HL-60 (cell line): ENCODE data around the gene IL22RA1.

Experiments used
- DNase-seq, 2 experiments: peaks; one replicate each; pipeline ENCODE4 v3.0.0-alpha.2; 2010 to 2020; ENCODE audit warnings: low read depth in 1 of 2, low spot score in 1 of 2
- H3K27ac ChIP-seq: fragments of 250-450 bp; sonication (Bioruptor Pico); replicated peaks from 2 replicates; pipeline ENCODE4 v1.5.1; 2020; ENCODE audit warnings: mild to moderate bottlenecking, moderate library complexity
- H3K27me3 ChIP-seq: fragments of 250-450 bp; sonication (Bioruptor Pico); 2 replicates; pipeline ENCODE4 v1.5.1; 2021; ENCODE audit warnings: mild to moderate bottlenecking, moderate library complexity; ENCODE audit not compliant: insufficient read depth, poor library complexity, severe bottlenecking
- H3K4me3 ChIP-seq: replicated peaks from 2 replicates; pipeline ENCODE4 v1.5.1; 2011; ENCODE audit warnings: mild to moderate bottlenecking, control low read depth, low read length; ENCODE audit not compliant: insufficient read depth
- GABPA ChIP-seq: IDR thresholded peaks from 2 replicates; pipeline ENCODE4 v1.6.1; 2012; ENCODE audit warnings: low read depth
- POLR2AphosphoS5 ChIP-seq: IDR thresholded peaks from 2 replicates; pipeline ENCODE4 v1.6.1; 2012; ENCODE audit warnings: low read depth
- SPI1 ChIP-seq: IDR thresholded peaks from 2 replicates; pipeline ENCODE4 v1.6.1; 2012; ENCODE audit warnings: low read depth, mild to moderate bottlenecking, borderline replicate concordance
- TF ChIP-seq, protein P1 (sequence below): IDR thresholded peaks from 2 replicates; pipeline ENCODE4 v1.6.1; 2012; ENCODE audit warnings: low read depth; ENCODE audit not compliant: insufficient replicate concordance
- TF ChIP-seq, protein P2 (sequence below): IDR thresholded peaks from one replicate; pipeline ENCODE4 v1.5.1; 2011; ENCODE audit warnings: low read length, control low read depth, inconsistent platforms; ENCODE audit not compliant: insufficient read depth

Gene IL22RA1

DNA sequence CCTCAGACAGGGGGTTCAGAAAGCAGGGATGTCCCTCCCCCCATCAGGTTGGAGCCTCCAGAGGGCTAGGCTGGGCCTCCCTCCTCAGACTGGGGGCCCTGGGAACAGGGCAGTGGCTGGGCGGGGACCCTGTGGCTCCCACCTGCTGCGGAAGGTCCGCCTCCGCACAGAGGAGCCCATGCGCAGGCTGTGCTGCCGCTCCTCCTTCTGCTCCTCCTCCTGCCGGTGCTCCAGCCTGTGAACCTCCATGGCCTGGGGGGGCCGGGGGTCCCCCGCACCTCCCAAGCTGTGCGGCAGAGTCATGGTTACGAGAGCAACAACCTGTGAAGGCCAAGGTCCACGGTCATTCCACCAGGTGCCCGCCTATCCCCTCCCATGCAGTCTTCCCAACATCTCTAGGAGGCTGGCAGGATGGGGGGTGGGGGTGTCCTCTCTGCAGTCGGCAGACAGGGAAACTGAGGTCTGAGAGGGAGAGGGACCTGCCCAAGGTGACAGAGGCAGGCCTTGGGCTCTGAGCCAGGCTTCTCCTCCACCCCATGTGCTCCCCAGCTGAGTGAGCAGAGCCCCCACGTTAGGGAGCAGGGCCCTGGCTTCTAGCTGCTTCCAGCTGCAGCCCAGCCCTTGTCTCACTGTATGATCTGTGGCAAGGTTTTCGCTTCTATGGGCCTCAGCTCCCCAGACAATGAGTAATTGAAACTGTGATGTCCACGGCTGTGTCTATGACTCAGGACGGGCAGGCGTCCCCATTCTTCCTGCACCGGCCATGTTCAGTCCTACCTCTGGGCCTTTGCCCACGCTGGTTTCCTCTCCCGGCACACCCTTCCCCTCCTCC is 34.4 kb downstream of the IL22RA1 start:
- TF ChIP-seq, protein P1, sequence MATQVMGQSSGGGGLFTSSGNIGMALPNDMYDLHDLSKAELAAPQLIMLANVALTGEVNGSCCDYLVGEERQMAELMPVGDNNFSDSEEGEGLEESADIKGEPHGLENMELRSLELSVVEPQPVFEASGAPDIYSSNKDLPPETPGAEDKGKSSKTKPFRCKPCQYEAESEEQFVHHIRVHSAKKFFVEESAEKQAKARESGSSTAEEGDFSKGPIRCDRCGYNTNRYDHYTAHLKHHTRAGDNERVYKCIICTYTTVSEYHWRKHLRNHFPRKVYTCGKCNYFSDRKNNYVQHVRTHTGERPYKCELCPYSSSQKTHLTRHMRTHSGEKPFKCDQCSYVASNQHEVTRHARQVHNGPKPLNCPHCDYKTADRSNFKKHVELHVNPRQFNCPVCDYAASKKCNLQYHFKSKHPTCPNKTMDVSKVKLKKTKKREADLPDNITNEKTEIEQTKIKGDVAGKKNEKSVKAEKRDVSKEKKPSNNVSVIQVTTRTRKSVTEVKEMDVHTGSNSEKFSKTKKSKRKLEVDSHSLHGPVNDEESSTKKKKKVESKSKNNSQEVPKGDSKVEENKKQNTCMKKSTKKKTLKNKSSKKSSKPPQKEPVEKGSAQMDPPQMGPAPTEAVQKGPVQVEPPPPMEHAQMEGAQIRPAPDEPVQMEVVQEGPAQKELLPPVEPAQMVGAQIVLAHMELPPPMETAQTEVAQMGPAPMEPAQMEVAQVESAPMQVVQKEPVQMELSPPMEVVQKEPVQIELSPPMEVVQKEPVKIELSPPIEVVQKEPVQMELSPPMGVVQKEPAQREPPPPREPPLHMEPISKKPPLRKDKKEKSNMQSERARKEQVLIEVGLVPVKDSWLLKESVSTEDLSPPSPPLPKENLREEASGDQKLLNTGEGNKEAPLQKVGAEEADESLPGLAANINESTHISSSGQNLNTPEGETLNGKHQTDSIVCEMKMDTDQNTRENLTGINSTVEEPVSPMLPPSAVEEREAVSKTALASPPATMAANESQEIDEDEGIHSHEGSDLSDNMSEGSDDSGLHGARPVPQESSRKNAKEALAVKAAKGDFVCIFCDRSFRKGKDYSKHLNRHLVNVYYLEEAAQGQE = no peak
- no peak for TF ChIP-seq SPI1
- TF ChIP-seq, protein P2, sequence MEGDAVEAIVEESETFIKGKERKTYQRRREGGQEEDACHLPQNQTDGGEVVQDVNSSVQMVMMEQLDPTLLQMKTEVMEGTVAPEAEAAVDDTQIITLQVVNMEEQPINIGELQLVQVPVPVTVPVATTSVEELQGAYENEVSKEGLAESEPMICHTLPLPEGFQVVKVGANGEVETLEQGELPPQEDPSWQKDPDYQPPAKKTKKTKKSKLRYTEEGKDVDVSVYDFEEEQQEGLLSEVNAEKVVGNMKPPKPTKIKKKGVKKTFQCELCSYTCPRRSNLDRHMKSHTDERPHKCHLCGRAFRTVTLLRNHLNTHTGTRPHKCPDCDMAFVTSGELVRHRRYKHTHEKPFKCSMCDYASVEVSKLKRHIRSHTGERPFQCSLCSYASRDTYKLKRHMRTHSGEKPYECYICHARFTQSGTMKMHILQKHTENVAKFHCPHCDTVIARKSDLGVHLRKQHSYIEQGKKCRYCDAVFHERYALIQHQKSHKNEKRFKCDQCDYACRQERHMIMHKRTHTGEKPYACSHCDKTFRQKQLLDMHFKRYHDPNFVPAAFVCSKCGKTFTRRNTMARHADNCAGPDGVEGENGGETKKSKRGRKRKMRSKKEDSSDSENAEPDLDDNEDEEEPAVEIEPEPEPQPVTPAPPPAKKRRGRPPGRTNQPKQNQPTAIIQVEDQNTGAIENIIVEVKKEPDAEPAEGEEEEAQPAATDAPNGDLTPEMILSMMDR = no peak
- no peak for TF ChIP-seq POLR2AphosphoS5
- no peak for TF ChIP-seq GABPA
- no peaks in the 10 kb centered on the region for H3K27me3 ChIP-seq
- H3K27ac ChIP-seq = no peak overlapping the region
- DNase-seq = no peak
- H3K4me3 ChIP-seq = no peak overlapping the region

DNA sequence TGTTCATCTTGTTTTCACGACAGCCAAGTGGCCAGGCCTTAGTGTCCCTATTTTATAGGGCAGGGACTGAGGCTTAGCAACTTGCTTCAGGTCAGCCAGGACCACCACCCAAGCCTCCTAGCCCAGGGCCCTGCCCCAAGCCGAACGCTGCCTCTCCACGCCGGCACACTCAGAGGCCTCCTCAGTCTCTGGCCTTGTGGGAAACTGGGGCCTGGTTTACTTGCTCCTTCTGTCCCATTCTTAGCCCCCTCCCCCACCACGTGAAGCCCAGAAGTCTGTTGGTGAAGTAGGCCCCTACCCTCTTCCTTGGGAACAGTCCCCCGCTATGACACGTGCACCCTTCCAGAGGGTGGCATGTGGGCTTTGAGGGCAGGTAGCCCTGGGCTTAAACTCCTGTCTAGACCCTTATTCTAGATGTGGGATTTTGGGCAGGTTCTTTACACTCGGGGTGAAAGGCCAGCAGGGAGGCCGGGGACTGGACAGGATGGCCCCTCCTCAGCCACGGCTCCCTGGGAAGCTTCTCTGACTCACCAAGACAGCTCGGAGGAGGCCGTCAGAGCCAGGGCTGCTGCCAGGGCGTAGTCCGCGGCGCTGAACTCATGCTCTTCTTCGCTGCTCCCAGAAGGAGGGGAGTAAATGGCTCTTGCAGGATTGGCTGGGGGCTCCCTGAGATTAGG is 35.3 kb downstream of the IL22RA1 start:
- DNase-seq = no peak
- no peaks in the 10 kb centered on the region for H3K27me3 ChIP-seq
- no peak for TF ChIP-seq POLR2AphosphoS5
- TF ChIP-seq SPI1 = no peak
- TF ChIP-seq GABPA = no peak
- TF ChIP-seq, protein P1 = no peak
- TF ChIP-seq, protein P2 = no peak
- H3K4me3 ChIP-seq = no peak overlapping the region
- no peak overlapping the region for H3K27ac ChIP-seq

DNA sequence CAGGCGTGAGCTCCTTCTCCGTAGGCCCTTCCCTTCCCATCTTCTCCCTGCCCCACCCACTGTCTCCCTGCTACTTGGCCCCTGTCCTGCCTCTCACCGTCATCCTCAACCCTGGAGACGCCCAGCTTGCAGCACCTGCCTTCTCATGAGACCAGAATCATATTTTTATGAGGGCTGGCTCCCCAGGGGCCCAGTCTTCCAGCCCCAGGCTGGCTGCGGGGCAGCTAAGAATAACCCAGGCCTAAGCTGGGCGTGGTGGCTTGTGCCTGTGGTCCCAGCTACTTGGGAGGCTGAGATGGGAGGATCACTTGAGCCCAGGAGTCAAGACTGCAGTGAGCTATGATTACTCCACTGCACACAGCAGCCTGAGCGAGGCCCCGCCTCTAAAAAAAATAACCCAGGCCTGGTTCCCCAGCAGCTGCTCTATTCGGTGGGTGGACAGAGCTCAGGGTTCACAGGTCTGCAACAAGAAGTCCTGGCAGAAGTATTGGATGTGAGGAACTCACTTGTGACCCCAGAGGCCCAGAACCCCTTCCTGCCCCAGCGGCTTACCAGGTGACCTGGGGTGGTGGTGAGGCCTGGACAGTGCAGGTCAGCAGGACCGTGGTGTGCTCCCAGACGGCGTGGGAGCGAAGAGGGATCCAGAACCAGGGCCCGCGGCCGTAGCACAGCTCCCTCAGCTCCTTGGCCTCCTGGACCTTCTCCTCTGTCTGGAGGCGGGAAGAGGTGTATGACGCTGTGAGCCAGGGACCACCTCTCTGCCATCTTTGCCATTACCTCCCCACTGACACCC is 37.4 kb downstream of the IL22RA1 start:
- Histone ChIP-seq H3K27ac (no peak overlapping the region), H3K4me3 (no peak overlapping the region), H3K27me3 (no peaks in the 10 kb centered on the region)
- DNase-seq = no peak
- TF ChIP-seq, protein P1 = no peak
- no peak for TF ChIP-seq SPI1
- TF ChIP-seq, protein P2 = no peak
- TF ChIP-seq GABPA = no peak
- TF ChIP-seq POLR2AphosphoS5 = no peak
